SK-N-MC (cell line): ENCODE data around the gene KLHDC8A.

Experiments used
- DNase-seq: peaks from one replicate; pipeline ENCODE4 v3.0.0-alpha.2; 2011; ENCODE audit warnings: low read depth, low spot score
- H3K27ac ChIP-seq: fragments of 200-600 bp; sonication (generic); 2 replicates; pipeline ENCODE4 v1.5.1; 2016; ENCODE audit warnings: mixed run types
- H3K36me3 ChIP-seq: fragments of 200-600 bp; sonication (generic); 2 replicates; pipeline ENCODE4 v1.6.1; 2017; ENCODE audit warnings: antibody characterized with exemption, low read length, mixed read lengths; ENCODE audit not compliant: insufficient read depth
- H3K4me3 ChIP-seq: fragments of 200-600 bp; sonication (generic); 2 replicates; pipeline ENCODE4 v1.5.1; 2016
- H3K9ac ChIP-seq: fragments of 200-600 bp; sonication (generic); 2 replicates; pipeline ENCODE4 v1.8.0; 2017; ENCODE audit warnings: mixed run types, mixed read lengths; ENCODE audit not compliant: insufficient read length
- H3K9me3 ChIP-seq: fragments of 200-600 bp; sonication (generic); 2 replicates; pipeline ENCODE4 v1.6.1; 2017; ENCODE audit warnings: low read depth, mild to moderate bottlenecking, antibody characterized with exemption, low read length, moderate library complexity, mixed read lengths
- EZH2 ChIP-seq: fragments of 200-600 bp; sonication (generic); IDR thresholded peaks from one replicate; pipeline ENCODE4 v1.6.1; 2017; ENCODE audit warnings: antibody characterized with exemption
- FOXP2 ChIP-seq: optimal IDR thresholded peaks from 2 replicates; pipeline ENCODE3; 2011; ENCODE audit warnings: mild to moderate bottlenecking, moderate library complexity; ENCODE audit not compliant: insufficient read depth; ENCODE audit errors: extremely low read length, control extremely low read depth
- POLR2AphosphoS5 ChIP-seq: IDR thresholded peaks from 2 replicates; pipeline ENCODE4 v1.6.1; 2012; ENCODE audit warnings: mild to moderate bottlenecking, low read depth, low read length, borderline replicate concordance

The KLHDC8A gene

GRCh38 chr1:205382561-205382960 is 25.8 kb upstream of the KLHDC8A start:
- H3K9ac ChIP-seq = no peak overlapping the region
- no peak for TF ChIP-seq EZH2
- no peak for TF ChIP-seq FOXP2
- TF ChIP-seq POLR2AphosphoS5 = no peak
- no peak for DNase-seq

GRCh38 chr1:205381305-205381704 is 24.6 kb upstream of the KLHDC8A start:
- Histone ChIP-seq H3K4me3 (no peak overlapping the region), H3K9me3 (no peaks in the 10 kb centered on the region), H3K36me3 (no peaks in the 10 kb centered on the region), H3K27ac (no peak overlapping the region), H3K9ac (no peak overlapping the region)
- DNase-seq = no peak
- TF ChIP-seq POLR2AphosphoS5 (no peak), FOXP2 (no peak), EZH2 (no peak)

More at GRCh38 chr1:205382561-205382960, 25.8 kb upstream of the KLHDC8A start:
- Histone ChIP-seq H3K9me3 (no peaks in the 10 kb centered on the region), H3K27ac (no peak overlapping the region), H3K36me3 (no peaks in the 10 kb centered on the region), H3K4me3 (no peak overlapping the region)

GRCh38 chr1:205380882-205381281 is 24.2 kb upstream of the KLHDC8A start:
- Histone ChIP-seq H3K27ac (no peak overlapping the region), H3K4me3 (no peak overlapping the region), H3K9ac (no peak overlapping the region), H3K9me3 (no peaks in the 10 kb centered on the region), H3K36me3 (no peaks in the 10 kb centered on the region)
- no peak for DNase-seq
- TF ChIP-seq FOXP2 (no peak), POLR2AphosphoS5 (no peak), EZH2 (no peak)

- no peak overlapping the region for H3K27ac ChIP-seq
- no peaks in the 10 kb centered on the region for H3K9me3 ChIP-seq
- no peak for DNase-seq
- H3K4me3 ChIP-seq = no peak overlapping the region
- H3K36me3 ChIP-seq = no peaks in the 10 kb centered on the region
- TF ChIP-seq POLR2AphosphoS5 (no peak), FOXP2 (no peak), EZH2 (no peak)
- H3K9ac ChIP-seq = no peak overlapping the region
Observed at GRCh38 chr1:205379056-205379455, 22.3 kb upstream of the KLHDC8A start.

- no peak for DNase-seq
- Histone ChIP-seq H3K4me3 (no peak overlapping the region), H3K27ac (no peak overlapping the region), H3K36me3 (no peaks in the 10 kb centered on the region), H3K9ac (no peak overlapping the region), H3K9me3 (no peaks in the 10 kb centered on the region)
- TF ChIP-seq POLR2AphosphoS5 (no peak), EZH2 (no peak)
Observed at GRCh38 chr1:205377355-205377754, 20.6 kb upstream of the KLHDC8A start.

GRCh38 chr1:205376739-205377138 is 20.0 kb upstream of the KLHDC8A start:
- TF ChIP-seq EZH2 = no peak
- Histone ChIP-seq H3K9me3 (no peaks in the 10 kb centered on the region), H3K27ac (no peak overlapping the region), H3K9ac (no peak overlapping the region), H3K4me3 (no peak overlapping the region), H3K36me3 (no peaks in the 10 kb centered on the region)
- DNase-seq = no peak

GRCh38 chr1:205375835-205376545 is 19.3 kb upstream of the KLHDC8A start:
- H3K4me3 ChIP-seq = no peak overlapping the region
- TF ChIP-seq EZH2 = no peak
- no peak overlapping the region for H3K27ac ChIP-seq
- H3K9me3 ChIP-seq = no peaks in the 10 kb centered on the region
- no peaks in the 10 kb centered on the region for H3K36me3 ChIP-seq
- no peak overlapping the region for H3K9ac ChIP-seq
- no peak for DNase-seq

- H3K27ac ChIP-seq = no peak overlapping the region
- DNase-seq = no peak
- no peak overlapping the region for H3K4me3 ChIP-seq
- H3K9me3 ChIP-seq = no peaks in the 10 kb centered on the region
- TF ChIP-seq EZH2 = no peak
- no peak for TF ChIP-seq POLR2AphosphoS5
- no peak for TF ChIP-seq FOXP2
- H3K36me3 ChIP-seq = no peaks in the 10 kb centered on the region
- no peak overlapping the region for H3K9ac ChIP-seq
Observed at GRCh38 chr1:205374210-205375078, 17.7 kb upstream of the KLHDC8A start.

- H3K27ac ChIP-seq = no peak overlapping the region
- no peaks in the 10 kb centered on the region for H3K36me3 ChIP-seq
- no peak overlapping the region for H3K9ac ChIP-seq
- H3K9me3 ChIP-seq = no peaks in the 10 kb centered on the region
- no peak for TF ChIP-seq FOXP2
- TF ChIP-seq EZH2 = no peak
- no peak for TF ChIP-seq POLR2AphosphoS5
- no peak for DNase-seq
- no peak overlapping the region for H3K4me3 ChIP-seq
Observed at GRCh38 chr1:205373798-205374175, 17.1 kb upstream of the KLHDC8A start.
